OCI-LY7 (cell line): ENCODE results near the gene DHX57. TPM values are rescaled to one million over a fixed set of nuclear protein-coding genes. Genes with fewer than 3 reads are reported as not detected.

ENCODE experiments used
- BruUV-seq: library from RNA; stranded (reverse); fragments of 400-500 nt; replicated peaks from 2 replicates; lab custom pipeline; 2021; lab: Mats Ljungman, UMichigan
- CTCF ChIA-PET: fragments of 300-600 bp; sonication (Branson Sonifier 250); formaldehyde crosslinking; loops from one replicate; lab custom pipeline; 2022; ENCODE audit warnings: antibody characterized with exemption; ENCODE audit not compliant: unreplicated experiment; lab: Charles Lee
- POLR2A ChIA-PET: fragments of 300-600 bp; sonication (Branson Sonifier 250); formaldehyde crosslinking; loops from one replicate; lab custom pipeline; 2022; ENCODE audit warnings: antibody characterized with exemption; lab: Charles Lee
- DNase-seq: peaks from one replicate; pipeline ENCODE4 v3.0.0-alpha.2; 2015; ENCODE audit warnings: low spot score
- H2AFZ ChIP-seq: fragments of 200-600 bp; sonication (generic), shearing (Covaris generic); 2 replicates; pipeline ENCODE4 v1.6.1; 2014; ENCODE audit warnings: mild to moderate bottlenecking, antibody characterized with exemption, low read length, moderate library complexity
- H3K27ac ChIP-seq: fragments of 200-600 bp; sonication (generic); 2 replicates; pipeline ENCODE4 v1.5.1; 2014; ENCODE audit warnings: mixed run types, low read depth, mild to moderate bottlenecking, moderate library complexity, low read length, inconsistent platforms; ENCODE audit not compliant: poor library complexity, severe bottlenecking
- H3K36me3 ChIP-seq: fragments of 200-600 bp; sonication (generic); 2 replicates; pipeline ENCODE4 v1.6.1; 2014; ENCODE audit warnings: mild to moderate bottlenecking, antibody characterized with exemption, low read length, moderate library complexity, mixed read lengths; ENCODE audit not compliant: insufficient read depth
- H3K4me1 ChIP-seq: fragments of 200-600 bp; sonication (generic); 2 replicates; pipeline ENCODE4 v1.5.1; 2014; ENCODE audit warnings: mild to moderate bottlenecking, low read length; ENCODE audit not compliant: insufficient read depth, poor library complexity, severe bottlenecking
- H3K4me2 ChIP-seq: fragments of 200-600 bp; sonication (generic); 2 replicates; pipeline ENCODE4 v1.6.1; 2014; ENCODE audit warnings: mild to moderate bottlenecking, low read length
- H3K4me3 ChIP-seq: fragments of 200-600 bp; sonication (generic); 2 replicates; pipeline ENCODE4 v1.5.1; 2014; ENCODE audit warnings: mild to moderate bottlenecking, low read depth, low read length; ENCODE audit not compliant: poor library complexity, severe bottlenecking
- H3K79me2 ChIP-seq: fragments of 200-600 bp; sonication (generic); 2 replicates; pipeline ENCODE4 v1.6.1; 2016; ENCODE audit warnings: low read depth, mild to moderate bottlenecking, low read length, moderate library complexity, mixed read lengths; ENCODE audit not compliant: insufficient read depth
- H3K9me2 ChIP-seq: fragments of 200-600 bp; sonication (generic); 2 replicates; pipeline ENCODE4 v1.6.1; 2016; ENCODE audit warnings: mild to moderate bottlenecking, low read length, mixed read lengths; ENCODE audit not compliant: insufficient read depth
- H3K9me3 ChIP-seq: fragments of 200-600 bp; sonication (generic); 2 replicates; pipeline ENCODE4 v1.6.1; 2014; ENCODE audit warnings: mild to moderate bottlenecking, mixed run types, low read length, mixed read lengths
- H4K20me1 ChIP-seq: fragments of 200-600 bp; sonication (generic); 2 replicates; pipeline ENCODE4 v1.6.1; 2014; ENCODE audit warnings: mild to moderate bottlenecking, antibody characterized with exemption, low read length, moderate library complexity, mixed read lengths; ENCODE audit not compliant: insufficient read depth
- CTCF ChIP-seq: fragments of 200-600 bp; sonication (generic); conservative IDR thresholded peaks from 2 replicates; pipeline ENCODE4 v1.5.1; 2014; ENCODE audit warnings: mild to moderate bottlenecking, antibody characterized with exemption, low read length, moderate library complexity, mixed read lengths
- EZH2phosphoT487 ChIP-seq: fragments of 200-600 bp; sonication (generic); IDR thresholded peaks from 2 replicates; pipeline ENCODE4 v1.6.1; 2018; ENCODE audit warnings: low read depth, borderline replicate concordance, mild to moderate bottlenecking, mixed run types, antibody characterized with exemption, low read length, moderate library complexity, mixed read lengths
- intact Hi-C: fragments of 100-400 bp; cut with micrococcal nuclease; formaldehyde crosslinking; loops from one replicate; pipeline ENCODE4 v1.10.0; 2022; ENCODE audit not compliant: unreplicated experiment
- small RNA-seq: library from RNA; depleted of rRNA; stranded (forward); fragments of <200 nt; gene quantifications from one replicate; pipeline ENCODE3, GENCODE V24; 2014
- total RNA-seq, 2 experiments: library from RNA; depleted of rRNA in 1 of 2; stranded (reverse); fragments of >200 nt in 1 of 2; shearing (Covaris generic) in 1 of 2; gene quantifications; 2 replicates each; pipeline ENCODE4 v1.2.3, GENCODE V29; 2014 to 2022

Gene DHX57
- total RNA-seq, 2 experiments from 2014 or later, result 14.6 to 17.7 TPM

DNA sequence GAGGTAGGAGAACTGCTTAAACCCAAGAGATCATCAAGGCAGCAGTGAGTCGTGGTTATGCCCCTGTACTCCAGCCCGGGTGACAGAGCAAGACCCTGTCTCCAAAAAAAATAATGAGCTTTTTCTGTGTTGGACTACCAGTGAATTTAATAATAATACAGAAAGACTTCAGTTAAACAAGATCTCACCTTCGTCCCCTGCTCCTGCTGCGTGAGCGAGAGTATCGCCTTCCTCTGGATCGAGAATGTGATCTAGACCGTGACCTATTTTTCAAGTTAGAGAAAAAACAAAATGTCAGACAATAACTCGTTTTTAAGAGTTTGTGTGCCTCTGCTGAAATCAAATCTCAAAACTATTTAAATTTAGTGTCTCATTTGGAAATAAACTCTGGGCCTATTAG lies 127.3 kb downstream of the DHX57 start:
- CTCF ChIA-PET, result no interaction called here
- POLR2A ChIA-PET, result interaction anchor here (0.7 to 1.4 kb wide), 3 partner anchors 14 to 384 kb away, joined by 3 to 4 read pairs (median 3); no protein-coding TSS in a partner anchor
- Histone ChIP-seq H3K4me3 (peak overlapping the region; percentile 88), H2AFZ (no peak overlapping the region), H3K4me2 (peak overlapping the region; percentile 79), H3K27ac (no peak overlapping the region), H3K79me2 (peaks cover 88% of the 10 kb centered on the region), H3K36me3 (peaks cover 77% of the 10 kb centered on the region), H3K4me1 (peaks cover 53% of the 10 kb centered on the region), H4K20me1 (peaks cover 54% of the 10 kb centered on the region), H3K9me3 (no peaks in the 10 kb centered on the region), H3K9me2 (no peaks in the 10 kb centered on the region)
- BruUV-seq, result no TSS peak
- intact Hi-C loops, result loop anchor here (10.0 kb wide), 1 partner anchor 434 kb away; no protein-coding TSS in a partner anchor
- TF ChIP-seq EZH2phosphoT487 (no peak), CTCF (no peak)
- DNase-seq, result no peak

GRCh38 chr2:38747819-38748218 lies 127.9 kb downstream of the DHX57 start:
- no peak for DNase-seq
- BruUV-seq, result no TSS peak
- no peak overlapping the region for H3K27ac ChIP-seq
- peak overlapping the region; percentile 14 for H3K4me3 ChIP-seq
- CTCF ChIA-PET, result no interaction called here
- H2AFZ ChIP-seq, result no peak overlapping the region
- intact Hi-C loops, result loop anchor here (10.0 kb wide), 1 partner anchor 433 kb away; no protein-coding TSS in a partner anchor
- peak overlapping the region; percentile 79 for H3K4me2 ChIP-seq
- H3K36me3 ChIP-seq, result peaks cover 83% of the 10 kb centered on the region
- H3K79me2 ChIP-seq, result peaks cover 94% of the 10 kb centered on the region
- peaks cover 55% of the 10 kb centered on the region for H4K20me1 ChIP-seq
- no peaks in the 10 kb centered on the region for H3K9me3 ChIP-seq
- no peaks in the 10 kb centered on the region for H3K9me2 ChIP-seq
- TF ChIP-seq EZH2phosphoT487 (no peak), CTCF (no peak)
- POLR2A ChIA-PET, result interaction anchor here (0.6 to 0.7 kb wide), 2 partner anchors 15 to 384 kb away, joined by 3 to 4 read pairs; no protein-coding TSS in a partner anchor
- H3K4me1 ChIP-seq, result peaks cover 53% of the 10 kb centered on the region

Small RNA genes within 50 kb of the gene (small RNA-seq; reads per million reads assigned to genes)
- not detected for gene RNU6-851P

Other genes starting within 250 kb of the DHX57 start
- 2.9 and 5.5 TPM in 2 replicates for gene GALM, start 209.8 kb downstream of the DHX57 start, total RNA-seq (2014; rRNA removed; shearing (Covaris generic))
- gene GALM, start 209.8 kb downstream of the DHX57 start, total RNA-seq (2022), result 9.0 and 10.8 TPM in 2 replicates
- 316 and 337 TPM in 2 replicates for gene SRSF7, start 124.6 kb downstream of the DHX57 start, total RNA-seq (2014; rRNA removed; shearing (Covaris generic))
- 278 and 320 TPM in 2 replicates for gene SRSF7, start 124.6 kb downstream of the DHX57 start, total RNA-seq (2022)
- 11.7 and 16.5 TPM in 2 replicates for gene GEMIN6, start 97.7 kb downstream of the DHX57 start, total RNA-seq (2014; rRNA removed; shearing (Covaris generic))
- gene GEMIN6, start 97.7 kb downstream of the DHX57 start, total RNA-seq (2022), result 26.0 and 26.6 TPM in 2 replicates
- gene MORN2, start within 50 bp of the DHX57 start, total RNA-seq (2014; rRNA removed; shearing (Covaris generic)), result 7.2 and 7.8 TPM in 2 replicates
- gene MORN2, start within 50 bp of the DHX57 start, total RNA-seq (2022), result 4.4 and 8.1 TPM in 2 replicates
- gene ARHGEF33, start 13.9 kb upstream of the DHX57 start, total RNA-seq (2014; rRNA removed; shearing (Covaris generic)), result 0.38 TPM in 1 of 2 replicates, not detected in the other
- not detected in 2 replicates for gene ARHGEF33, start 13.9 kb upstream of the DHX57 start, total RNA-seq (2022)
- gene SOS1, start 245.1 kb upstream of the DHX57 start, total RNA-seq (2014; rRNA removed; shearing (Covaris generic)), result 15.2 and 21.3 TPM in 2 replicates
- 40.0 and 47.9 TPM in 2 replicates for gene SOS1, start 245.1 kb upstream of the DHX57 start, total RNA-seq (2022)